HG03139 (cell line): Measurements from ENCODE around the gene ZBED4.

Experiments
- ATAC-seq: cut with Tn5 transposase; IDR thresholded peaks from one replicate; pipeline ENCODE4 v1.9.1; 2021; ENCODE audit not compliant: unreplicated experiment

The ZBED4 gene

GRCh38 chr22:49825944-49826602 lies 27.6 kb upstream of the ZBED4 start:
- ATAC-seq = no peak

GRCh38 chr22:49826603-49827270 lies 26.9 kb upstream of the ZBED4 start:
- no peak for ATAC-seq

- no peak for ATAC-seq
These were observed 26.3 kb upstream of the ZBED4 start for GRCh38 chr22:49827271-49827852.

GRCh38 chr22:49827853-49828598 lies 25.6 kb upstream of the ZBED4 start, which contains the start of gene BRD1:
Gene BRD1 (minus strand): TSS chr22:49827873. CDS start chr22:49824317, 3,556 bp downstream.
- ATAC-seq = no peak

- ATAC-seq = no peak
These were observed 25.1 kb upstream of the ZBED4 start for GRCh38 chr22:49828599-49828965.

GRCh38 chr22:49829044-49829853 lies 24.4 kb upstream of the ZBED4 start:
- no peak for ATAC-seq

GRCh38 chr22:49833340-49834007 lies 20.2 kb upstream of the ZBED4 start:
- ATAC-seq = no peak

GRCh38 chr22:49838771-49839717 lies 14.6 kb upstream of the ZBED4 start:
- no peak for ATAC-seq

- ATAC-seq = no peak
These were observed 8.4 kb upstream of the ZBED4 start for GRCh38 chr22:49845241-49845640.

GRCh38 chr22:49845666-49846459 lies 7.8 kb upstream of the ZBED4 start:
- ATAC-seq = no peak

GRCh38 chr22:49847751-49848689 lies 5.6 kb upstream of the ZBED4 start:
- ATAC-seq = no peak

GRCh38 chr22:49848690-49849160 lies 4.9 kb upstream of the ZBED4 start:
- no peak for ATAC-seq

GRCh38 chr22:49849161-49850020 lies 4.3 kb upstream of the ZBED4 start:
- ATAC-seq = no peak

GRCh38 chr22:49850021-49850911 lies 3.4 kb upstream of the ZBED4 start:
- ATAC-seq = no peak
